Panc1 (cell line): ENCODE data around the gene SECTM1. TPM values are rescaled to one million over a fixed set of nuclear protein-coding genes. Genes with fewer than 3 reads are reported as not detected.

ENCODE experiments used
- ATAC-seq: fragments of 200-7000 bp; cut with Tn5 transposase; 2 replicates; pipeline ENCODE4 v1.9.1; 2020; ENCODE audit warnings: mild to moderate bottlenecking, moderate library complexity
- BruUV-seq: library from RNA; stranded (reverse); fragments of 400-500 nt; replicated peaks from 2 replicates; lab custom pipeline; 2021; lab: Mats Ljungman, UMichigan
- CTCF ChIA-PET: fragments of 300-600 bp; sonication (Branson Sonifier 250); formaldehyde crosslinking; loops from one replicate; lab custom pipeline; 2022; ENCODE audit warnings: antibody characterized with exemption; lab: Charles Lee
- POLR2A ChIA-PET: fragments of 300-600 bp; sonication (Branson Sonifier 250); formaldehyde crosslinking; loops from one replicate; lab custom pipeline; 2022; ENCODE audit warnings: antibody characterized with exemption; lab: Charles Lee
- DNase-seq: peaks from one replicate; pipeline ENCODE4 v3.0.0-alpha.2; 2010; ENCODE audit warnings: low read depth, low spot score
- H3K27ac ChIP-seq: 2 replicates; pipeline ENCODE4 v1.5.1; 2011; ENCODE audit warnings: mild to moderate bottlenecking, low read length, inconsistent platforms
- H3K27me3 ChIP-seq: fragments of 200-500 bp; sonication (Bioruptor generic); 2 replicates; pipeline ENCODE4 v1.6.0; 2014; ENCODE audit warnings: low read length, inconsistent platforms; ENCODE audit not compliant: control insufficient read depth, insufficient read depth
- H3K36me3 ChIP-seq: fragments of 200-500 bp; sonication (Bioruptor generic); 2 replicates; pipeline ENCODE4 v1.5.1; 2014; ENCODE audit warnings: inconsistent platforms, mild to moderate bottlenecking, low read length, moderate library complexity; ENCODE audit not compliant: control insufficient read depth, insufficient read depth
- H3K4me1 ChIP-seq: 2 replicates; pipeline ENCODE4 v1.5.1; 2011; ENCODE audit warnings: inconsistent platforms, mild to moderate bottlenecking, low read length, moderate library complexity; ENCODE audit not compliant: control insufficient read depth, insufficient read depth
- H3K4me3 ChIP-seq, 2 experiments: 2 replicates each; pipeline ENCODE4 v1.5.1; 2011 to 2012; ENCODE audit warnings: low read depth in 2 of 2, low read length in 2 of 2, mild to moderate bottlenecking in 2 of 2, inconsistent platforms in 1 of 2, moderate library complexity in 1 of 2
- H3K9me3 ChIP-seq: fragments of 200-500 bp; sonication (Bioruptor generic); 2 replicates; pipeline ENCODE4 v1.5.1; 2014; ENCODE audit warnings: low read depth, mild to moderate bottlenecking, inconsistent platforms, low read length, moderate library complexity; ENCODE audit not compliant: control insufficient read depth, insufficient read depth
- POLR2AphosphoS5 ChIP-seq: IDR thresholded peaks from 2 replicates; pipeline ENCODE4 v1.6.1; 2012; ENCODE audit warnings: mild to moderate bottlenecking, low read depth, low read length, moderate library complexity
- REST ChIP-seq, 2 experiments: IDR thresholded peaks; 2 replicates each; pipeline ENCODE4 v1.6.1; 2011 to 2012; ENCODE audit warnings: low read depth in 2 of 2, control low read depth in 1 of 2, low read length in 1 of 2, mild to moderate bottlenecking in 1 of 2, moderate library complexity in 1 of 2; ENCODE audit not compliant: insufficient read depth in 1 of 2
- SIN3A ChIP-seq: IDR thresholded peaks from 2 replicates; pipeline ENCODE4 v1.6.1; 2012; ENCODE audit warnings: low read depth, mild to moderate bottlenecking, low read length, moderate library complexity, borderline replicate concordance; ENCODE audit not compliant: insufficient read depth
- TCF7L2 ChIP-seq: IDR thresholded peaks from 2 replicates; pipeline ENCODE4 v1.6.1; 2011; ENCODE audit warnings: mild to moderate bottlenecking, low read depth, low read length, inconsistent platforms
- in situ Hi-C: cut with HindIII; loops from 2 replicates; pipeline ENCODE4 v1.10.0; 2016; ENCODE audit warnings: low sequenced_read_pairs, low pct_unique_long_range_greater_than_20kb
- intact Hi-C: fragments of 100-400 bp; cut with micrococcal nuclease; formaldehyde crosslinking; loops from one replicate; pipeline ENCODE4 v1.10.0; 2022; ENCODE audit not compliant: unreplicated experiment
- total RNA-seq: library from RNA; stranded (reverse); gene quantifications from one replicate; pipeline ENCODE4 v1.2.1, GENCODE V29; 2021; ENCODE audit not compliant: unreplicated experiment
- TF ChIP-seq, protein P1 (sequence below): fragments of 450-650 bp; IDR thresholded peaks from 2 replicates; pipeline ENCODE4 v1.5.1; 2017; ENCODE audit warnings: mild to moderate bottlenecking

The SECTM1 gene
- total RNA-seq, 1 experiment from 2014 or later = 5.4 TPM

- H3K27me3 ChIP-seq = no peaks in the 10 kb centered on the region
- ChIA-PET CTCF (no interaction called here), POLR2A (no interaction called here)
- intact Hi-C loops = no loop called here
- TF ChIP-seq POLR2AphosphoS5 = no peak
- no peak for TF ChIP-seq REST (IDR thresholded peaks at IDR 0.05; ENCODE audit: insufficient read depth in 1 of 2, low read depth in 2 of 2, low read length in 1 of 2)
- TF ChIP-seq TCF7L2 = no peak
- no peak for TF ChIP-seq SIN3A
- TF ChIP-seq, protein P1, sequence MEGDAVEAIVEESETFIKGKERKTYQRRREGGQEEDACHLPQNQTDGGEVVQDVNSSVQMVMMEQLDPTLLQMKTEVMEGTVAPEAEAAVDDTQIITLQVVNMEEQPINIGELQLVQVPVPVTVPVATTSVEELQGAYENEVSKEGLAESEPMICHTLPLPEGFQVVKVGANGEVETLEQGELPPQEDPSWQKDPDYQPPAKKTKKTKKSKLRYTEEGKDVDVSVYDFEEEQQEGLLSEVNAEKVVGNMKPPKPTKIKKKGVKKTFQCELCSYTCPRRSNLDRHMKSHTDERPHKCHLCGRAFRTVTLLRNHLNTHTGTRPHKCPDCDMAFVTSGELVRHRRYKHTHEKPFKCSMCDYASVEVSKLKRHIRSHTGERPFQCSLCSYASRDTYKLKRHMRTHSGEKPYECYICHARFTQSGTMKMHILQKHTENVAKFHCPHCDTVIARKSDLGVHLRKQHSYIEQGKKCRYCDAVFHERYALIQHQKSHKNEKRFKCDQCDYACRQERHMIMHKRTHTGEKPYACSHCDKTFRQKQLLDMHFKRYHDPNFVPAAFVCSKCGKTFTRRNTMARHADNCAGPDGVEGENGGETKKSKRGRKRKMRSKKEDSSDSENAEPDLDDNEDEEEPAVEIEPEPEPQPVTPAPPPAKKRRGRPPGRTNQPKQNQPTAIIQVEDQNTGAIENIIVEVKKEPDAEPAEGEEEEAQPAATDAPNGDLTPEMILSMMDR = no peak
- DNase-seq (no peak), ATAC-seq (no peak)
- H3K4me1 ChIP-seq = peaks cover 67% of the 10 kb centered on the region
- in situ Hi-C loops = no loop called here
- peak overlapping the region; percentile 25; the same call in 1 of the 2 replicates for H3K27ac ChIP-seq
- peaks cover 5% of the 10 kb centered on the region for H3K36me3 ChIP-seq
- no TSS peak for BruUV-seq
- H3K4me3 ChIP-seq = peak overlapping the region; percentile 66 to 80
- H3K9me3 ChIP-seq = no peaks in the 10 kb centered on the region
Measured at GRCh38 chr17:82271401-82271800, 62.2 kb downstream of the SECTM1 start.

Other genes starting within 250 kb of the SECTM1 start
- 956 TPM for gene FASN, start 235.5 kb downstream of the SECTM1 start, total RNA-seq
- gene CCDC57, start 120.9 kb downstream of the SECTM1 start, total RNA-seq = 63.6 TPM
- gene SLC16A3, start 104.7 kb downstream of the SECTM1 start, total RNA-seq = 581 TPM
- gene CSNK1D, start 60.1 kb downstream of the SECTM1 start, total RNA-seq = 234 TPM
- 0.77 TPM for gene CD7, start 16.2 kb downstream of the SECTM1 start, total RNA-seq
- gene TEX19, start 25.5 kb upstream of the SECTM1 start, total RNA-seq = 0.21 TPM
- gene UTS2R, start 38.0 kb upstream of the SECTM1 start, total RNA-seq = 0.39 TPM
- gene HEXD, start 84.6 kb upstream of the SECTM1 start, total RNA-seq = 25.6 TPM
- 53.9 TPM for gene OGFOD3, start 84.8 kb upstream of the SECTM1 start, total RNA-seq
- gene CYBC1, start 117.0 kb upstream of the SECTM1 start, total RNA-seq = 174 TPM
- gene NARF, start 125.0 kb upstream of the SECTM1 start, total RNA-seq = 60.9 TPM
- 143 TPM for gene FOXK2, start 186.0 kb upstream of the SECTM1 start, total RNA-seq